ENCODE measurements around the gene OR6S1. TPM values are rescaled to one million over a fixed set of nuclear protein-coding genes. Genes with fewer than 3 reads are reported as not detected.

OR6S1 gene
- total and polyA plus RNA-seq, 2 of the 8 experiments (the other 6 are each of a cell fraction or from before 2014, with no cell fraction given) = not detected

DNA sequence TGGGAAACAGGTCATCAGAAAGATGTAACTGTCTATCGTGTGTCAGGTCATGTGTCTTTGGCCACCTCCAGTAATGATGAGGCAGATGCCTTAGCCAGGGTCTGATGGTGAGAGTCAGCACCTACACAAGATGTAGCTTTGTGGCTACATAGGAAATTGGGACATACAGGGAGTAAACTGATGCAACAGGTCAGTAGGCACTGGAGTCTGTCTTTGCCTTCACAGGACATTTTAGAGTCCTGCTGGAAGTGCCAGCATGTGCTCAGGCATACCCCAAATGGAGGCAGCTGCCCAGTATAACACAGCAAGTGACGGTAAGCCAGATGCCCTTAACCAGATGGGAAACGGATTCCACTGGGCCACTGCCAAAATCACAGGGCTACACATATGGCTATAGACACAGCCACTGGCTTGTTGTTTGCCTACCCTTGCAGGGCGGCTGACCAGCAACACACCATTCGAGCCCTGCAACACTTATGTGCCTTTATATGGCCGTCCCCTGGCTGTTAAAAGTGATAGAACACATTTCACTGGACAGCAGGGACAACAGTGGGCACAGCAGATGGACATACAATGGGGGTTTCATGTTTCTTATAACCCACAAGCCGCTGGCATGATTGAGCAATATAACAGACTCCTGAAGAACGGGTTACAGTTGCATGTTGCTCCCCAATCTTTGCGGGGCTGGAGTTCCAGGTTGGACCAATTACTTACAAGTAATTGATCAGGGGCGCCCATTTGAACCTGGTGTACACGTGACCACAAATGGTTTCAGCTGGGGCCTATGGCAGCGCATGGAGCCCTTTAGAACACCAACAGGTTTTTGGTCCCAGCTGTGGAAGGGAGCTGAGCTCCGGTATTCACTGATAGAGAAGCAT is 37.4 kb downstream of the OR6S1 start (continued):
- no peak for TF ChIP-seq SP1 (IDR thresholded peaks at IDR 0.05; ENCODE audit: low read depth, low read length)
- no peak for TF ChIP-seq CREB1 (IDR thresholded peaks at IDR 0.05)
- TF ChIP-seq, protein P1, sequence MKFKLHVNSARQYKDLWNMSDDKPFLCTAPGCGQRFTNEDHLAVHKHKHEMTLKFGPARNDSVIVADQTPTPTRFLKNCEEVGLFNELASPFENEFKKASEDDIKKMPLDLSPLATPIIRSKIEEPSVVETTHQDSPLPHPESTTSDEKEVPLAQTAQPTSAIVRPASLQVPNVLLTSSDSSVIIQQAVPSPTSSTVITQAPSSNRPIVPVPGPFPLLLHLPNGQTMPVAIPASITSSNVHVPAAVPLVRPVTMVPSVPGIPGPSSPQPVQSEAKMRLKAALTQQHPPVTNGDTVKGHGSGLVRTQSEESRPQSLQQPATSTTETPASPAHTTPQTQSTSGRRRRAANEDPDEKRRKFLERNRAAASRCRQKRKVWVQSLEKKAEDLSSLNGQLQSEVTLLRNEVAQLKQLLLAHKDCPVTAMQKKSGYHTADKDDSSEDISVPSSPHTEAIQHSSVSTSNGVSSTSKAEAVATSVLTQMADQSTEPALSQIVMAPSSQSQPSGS (IDR thresholded peaks at IDR 0.05; ENCODE audit: low read length) = no peak
- TF ChIP-seq RBBP5 (IDR thresholded peaks at IDR 0.05; ENCODE audit: borderline replicate concordance, low read depth, low read length) = no peak
- no peak for TF ChIP-seq BACH1 (IDR thresholded peaks at IDR 0.05; ENCODE audit: low read length)
- no peak for TF ChIP-seq ASH2L (IDR thresholded peaks at IDR 0.05; ENCODE audit: low read length)
- TF ChIP-seq CTCF (IDR thresholded peaks at IDR 0.05; ENCODE audit: control extremely low read depth in 1 of 3, insufficient read depth in 1 of 3, low read depth in 1 of 3, low read length in 3 of 3) = no peak
